ENCODE measurements around the gene SCP2.

DNA sequence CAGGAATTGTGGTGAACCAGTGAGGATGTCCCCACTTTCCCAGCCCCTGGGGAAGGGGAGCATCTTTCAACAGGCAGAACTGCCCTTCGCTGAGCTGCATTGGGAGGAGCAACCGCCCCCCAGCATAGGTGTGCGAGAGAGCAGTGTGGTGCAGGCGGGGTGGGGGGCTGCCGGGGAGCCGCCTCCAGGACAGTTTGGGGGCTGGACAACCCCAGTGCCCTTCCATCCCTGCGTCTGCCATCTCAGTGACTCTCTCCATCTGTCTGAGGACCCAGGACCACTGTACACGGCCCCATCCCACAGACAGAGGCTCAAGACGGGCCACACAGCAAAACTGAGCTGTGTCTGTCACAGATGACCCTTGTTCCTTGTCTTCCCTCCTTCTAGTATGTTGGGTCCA lies 149.1 kb downstream of the SCP2 start:
- TF ChIP-seq, protein P1, sequence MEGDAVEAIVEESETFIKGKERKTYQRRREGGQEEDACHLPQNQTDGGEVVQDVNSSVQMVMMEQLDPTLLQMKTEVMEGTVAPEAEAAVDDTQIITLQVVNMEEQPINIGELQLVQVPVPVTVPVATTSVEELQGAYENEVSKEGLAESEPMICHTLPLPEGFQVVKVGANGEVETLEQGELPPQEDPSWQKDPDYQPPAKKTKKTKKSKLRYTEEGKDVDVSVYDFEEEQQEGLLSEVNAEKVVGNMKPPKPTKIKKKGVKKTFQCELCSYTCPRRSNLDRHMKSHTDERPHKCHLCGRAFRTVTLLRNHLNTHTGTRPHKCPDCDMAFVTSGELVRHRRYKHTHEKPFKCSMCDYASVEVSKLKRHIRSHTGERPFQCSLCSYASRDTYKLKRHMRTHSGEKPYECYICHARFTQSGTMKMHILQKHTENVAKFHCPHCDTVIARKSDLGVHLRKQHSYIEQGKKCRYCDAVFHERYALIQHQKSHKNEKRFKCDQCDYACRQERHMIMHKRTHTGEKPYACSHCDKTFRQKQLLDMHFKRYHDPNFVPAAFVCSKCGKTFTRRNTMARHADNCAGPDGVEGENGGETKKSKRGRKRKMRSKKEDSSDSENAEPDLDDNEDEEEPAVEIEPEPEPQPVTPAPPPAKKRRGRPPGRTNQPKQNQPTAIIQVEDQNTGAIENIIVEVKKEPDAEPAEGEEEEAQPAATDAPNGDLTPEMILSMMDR (IDR thresholded peaks at IDR 0.05; ENCODE audit: insufficient read depth, low read length, poor library complexity, severe bottlenecking): no peak
- no peak for TF ChIP-seq EZH2phosphoT487 (conservative IDR thresholded peaks at IDR 0.05; ENCODE audit: low read length)
